Forelimb muscle (tissue), 1 donor: ENCODE measurements around the gene IPO8. TPM values are rescaled to one million over a fixed set of nuclear protein-coding genes. Genes with fewer than 3 reads are reported as not detected.
"Not testable (repeated sequence)": the region's sequence is repeated elsewhere in the genome, so short reads cannot be mapped to it uniquely, and the experiment has no call there.

ENCODE experiments used
- DNase-seq: peaks from one replicate; pipeline ENCODE4 v3.0.0-alpha.2; 2013; ENCODE audit warnings: low read depth
- polyA plus RNA-seq: library from polyadenylated mRNA; unstranded; fragments of 120-200 nt; gene quantifications from one replicate; pipeline ENCODE4 v1.2.1, GENCODE V29; 2013; ENCODE audit not compliant: insufficient read length

Gene IPO8
- polyA plus RNA-seq, 1 donor = 32.0 TPM

GRCh38 chr12:30609819-30610218 is 85.8 kb downstream of the IPO8 start:
- DNase-seq = not testable (repeated sequence)

DNA sequence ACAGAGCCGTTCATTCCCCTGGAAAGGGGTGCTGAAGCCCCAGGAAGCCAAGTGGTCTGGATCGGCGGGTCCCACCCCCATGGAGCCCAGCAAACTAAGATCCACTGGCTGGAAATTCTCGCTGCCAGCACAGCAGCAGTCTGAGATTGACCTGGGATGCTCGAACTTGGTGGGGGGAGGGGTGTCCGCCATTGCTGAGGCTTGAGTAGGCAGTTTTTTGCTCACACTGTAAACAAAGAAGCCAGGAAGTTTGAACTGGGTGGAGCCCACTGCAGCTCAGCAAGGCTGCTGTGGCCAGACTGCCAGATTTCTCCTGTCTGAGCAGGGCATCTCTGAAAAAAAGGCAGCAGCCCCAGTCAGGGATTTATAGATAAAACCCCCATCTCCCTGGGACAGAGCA is 91.4 kb downstream of the IPO8 start:
- DNase-seq = not testable (repeated sequence)

DNA sequence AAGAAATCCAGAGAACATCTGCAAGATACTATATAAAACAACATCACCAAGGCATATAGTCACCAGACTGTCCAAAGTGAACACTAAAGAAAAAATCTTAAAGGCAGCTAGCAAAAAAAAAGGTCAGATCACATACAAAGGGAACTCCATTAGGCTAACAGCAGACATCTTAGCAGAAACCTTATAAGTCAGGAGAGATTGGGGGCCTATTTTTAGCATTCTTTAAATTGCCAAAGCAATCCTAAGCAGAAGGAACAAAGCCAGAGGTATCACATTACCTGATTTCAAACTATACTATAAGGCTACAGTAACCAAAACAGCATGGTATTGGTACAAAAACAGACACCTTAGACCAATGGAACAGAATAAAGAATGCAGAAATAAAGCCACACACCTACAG is 92.5 kb downstream of the IPO8 start:
- DNase-seq = no peak

GRCh38 chr12:30602678-30603077 is 93.0 kb downstream of the IPO8 start:
- no peak for DNase-seq

GRCh38 chr12:30599608-30600007 is 96.1 kb downstream of the IPO8 start:
- no peak for DNase-seq

DNA sequence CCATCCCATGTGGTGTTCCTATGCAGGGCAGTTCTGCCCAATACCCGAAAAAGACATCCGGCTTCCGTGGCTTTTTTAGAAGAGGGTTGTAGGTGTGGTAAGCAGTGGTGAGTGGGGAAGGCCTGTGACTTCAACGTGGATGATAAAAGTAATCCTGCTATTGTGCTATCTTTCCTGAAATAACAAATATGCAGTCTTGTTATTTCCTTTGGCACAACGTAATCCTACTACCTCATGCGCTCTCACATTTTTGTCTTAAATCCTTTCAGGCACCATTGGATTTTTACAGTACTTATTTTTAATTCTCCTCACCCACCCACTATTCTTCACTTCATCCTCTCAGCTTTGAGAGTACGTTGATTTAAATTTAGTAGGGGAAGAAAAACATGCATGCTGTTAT is 96.8 kb downstream of the IPO8 start:
- no peak for DNase-seq

- DNase-seq = no peak
Observed at GRCh38 chr12:30595742-30596141, 99.9 kb downstream of the IPO8 start.

DNA sequence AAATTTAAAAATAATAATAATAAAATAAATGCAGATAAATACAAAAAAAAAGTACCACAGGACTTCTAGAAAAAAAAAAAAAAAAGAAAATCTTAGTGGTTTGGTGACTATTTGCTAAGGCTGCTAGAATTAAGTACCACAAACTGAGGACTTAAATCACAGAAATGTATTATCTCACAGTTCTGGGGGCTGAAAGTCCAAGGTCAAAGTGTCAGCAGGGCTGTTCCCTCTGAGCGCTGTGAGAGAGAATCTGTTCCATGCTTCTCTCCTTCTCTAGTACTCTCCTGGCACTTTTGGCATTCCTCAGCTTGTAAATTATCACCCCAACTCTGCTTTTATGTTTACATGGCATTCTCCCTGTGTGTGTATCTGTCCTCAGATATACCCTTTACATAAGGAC is 101.2 kb downstream of the IPO8 start:
- DNase-seq = no peak

GRCh38 chr12:30588572-30588971 is 107.1 kb downstream of the IPO8 start:
- DNase-seq = not testable (repeated sequence)

- DNase-seq = no peak
Observed at GRCh38 chr12:30587782-30588181, 107.9 kb downstream of the IPO8 start.

GRCh38 chr12:30585877-30586276 is 109.8 kb downstream of the IPO8 start:
- no peak for DNase-seq

- DNase-seq = no peak
Observed at GRCh38 chr12:30582943-30583342, 112.7 kb downstream of the IPO8 start.

- DNase-seq = no peak
Observed at GRCh38 chr12:30580344-30580743, 115.3 kb downstream of the IPO8 start.

Other genes starting within 250 kb of the IPO8 start
- 27.1 TPM for gene CAPRIN2, start 59.1 kb upstream of the IPO8 start, polyA plus RNA-seq
- gene TSPAN11, start 230.9 kb upstream of the IPO8 start, polyA plus RNA-seq = 6.1 TPM